Breast epithelium (tissue), 3 donors: ENCODE results near the gene CPEB4.

Experiments
- CTCF ChIP-seq, 3 donors: fragments of 450-650 bp; IDR thresholded peaks; one replicate each; pipeline ENCODE4 v1.5.1; 2016 to 2017; ENCODE audit warnings: antibody characterized with exemption in 3 of 3, mild to moderate bottlenecking in 3 of 3, moderate library complexity in 3 of 3
- POLR2A ChIP-seq: fragments of 450-650 bp; IDR thresholded peaks from one replicate; pipeline ENCODE4 v1.6.1; 2016; ENCODE audit warnings: antibody characterized with exemption, mild to moderate bottlenecking, moderate library complexity

GRCh38 chr5:173888473-173889131 is 453 bp downstream of the CPEB4 start:
- TF ChIP-seq CTCF (IDR thresholded peaks at IDR 0.05) (no peak), POLR2A (no peak)
